Esophagus squamous epithelium (tissue), 5 donors: ENCODE results near the gene RFNG. TPM values are rescaled to one million over a fixed set of nuclear protein-coding genes. Genes with fewer than 3 reads are reported as not detected.

Experiments
- DNase-seq: peaks from one replicate; lab custom pipeline; 2025; lab: John Stamatoyannopoulos, UW
- H3K27ac ChIP-seq, 4 donors: fragments of 200-600 bp; sonication (generic); one replicate each; pipeline ENCODE4 v1.5.1; 2016 to 2019; ENCODE audit warnings: mild to moderate bottlenecking in 1 of 4
- H3K27me3 ChIP-seq, 4 donors: fragments of 200-600 bp; sonication (generic); 1 replicate in 3 of 4; 2 replicates in 1 of 4; pipeline versions ENCODE4 v1.5.1 to v1.6.0; 2017 to 2021; ENCODE audit warnings: antibody characterized with exemption in 1 of 4
- H3K36me3 ChIP-seq, 3 donors: fragments of 200-600 bp; sonication (generic); one replicate each; pipeline ENCODE4 v1.5.1; 2016 to 2019
- H3K4me1 ChIP-seq, 3 donors: fragments of 200-600 bp; sonication (generic); one replicate each; pipeline ENCODE4 v1.5.1; 2017 to 2019
- H3K4me3 ChIP-seq, 4 donors: fragments of 200-600 bp; sonication (generic); 1 replicate in 3 of 4; 2 replicates in 1 of 4; pipeline ENCODE4 v1.5.1; 2016 to 2019; ENCODE audit warnings: mild to moderate bottlenecking in 2 of 4, moderate library complexity in 1 of 4
- H3K9me3 ChIP-seq, 3 donors: fragments of 200-600 bp; sonication (generic); one replicate each; pipeline ENCODE4 v1.5.1; 2016 to 2019
- CTCF ChIP-seq, 6 experiments: fragments of 450-650 bp in 4 of 6; fragments of 200-600 bp in 2 of 6; sonication (generic) in 2 of 6; IDR thresholded peaks; one replicate each; pipeline ENCODE4 v1.5.1; 2016 to 2019; ENCODE audit warnings: antibody characterized with exemption in 6 of 6, mild to moderate bottlenecking in 4 of 6, moderate library complexity in 4 of 6
- POLR2A ChIP-seq, 4 donors: fragments of 450-650 bp; IDR thresholded peaks; one replicate each; pipeline ENCODE4 v1.6.1; 2017; ENCODE audit warnings: antibody characterized with exemption in 4 of 4, mild to moderate bottlenecking in 4 of 4, moderate library complexity in 3 of 4
- WGBS, 2 donors: methylation state at CpG; one replicate each; pipeline ENCODE4 v1.1.5; 2018; 5-methylcytosine and 5-hydroxymethylcytosine counted together
- intact Hi-C: fragments of 100-400 bp; cut with DNase I; formaldehyde crosslinking; loops from one replicate; pipeline ENCODE4 v1.15.0; 2022
- total RNA-seq, 4 donors: library from RNA; depleted of rRNA; stranded (reverse); fragments of >200 nt; gene quantifications; one replicate each; pipeline ENCODE4 v1.1.0, GENCODE V29; 2016
- donor health status: DM: yes; HTN: yes; CAD: no.

Gene RFNG
- total RNA-seq, 4 donors from 2014 or later, result 24.9 to 38.1 (median 31.2) TPM

GRCh38 chr17:82018152-82018988 is 33.2 kb downstream of the RFNG start:
- Histone ChIP-seq H3K27me3 (no peaks in the 10 kb centered on the region), H3K4me3 (no peak overlapping the region), H3K4me1 (peaks cover 16 to 56% (median 28%) of the 10 kb centered on the region in 3 donors), H3K27ac (no peak overlapping the region), H3K36me3 (peaks cover 0 to 21% (median 4%) of the 10 kb centered on the region in 3 donors), H3K9me3 (no peaks in the 10 kb centered on the region)
- TF ChIP-seq CTCF (IDR thresholded peaks at IDR 0.05) (no peak), POLR2A (IDR thresholded peaks at IDR 0.05) (no peak)
- WGBS, 2 donors, result 37 to 64% methylated on average over 9 to 12 of the region's 19 CpGs
- no peak for DNase-seq
- intact Hi-C loops, result no loop called here

GRCh38 chr17:82017612-82018151 is 33.9 kb downstream of the RFNG start:
- 33% methylated on average over 1 of the region's 13 CpGs; no CpG with 5 or more reads in 1 of the 2 donors for WGBS, 2 donors

GRCh38 chr17:82016875-82017459 is 34.6 kb downstream of the RFNG start:
- no peak overlapping the region for H3K4me3 ChIP-seq
- H3K36me3 ChIP-seq, result peaks cover 0 to 27% (median 4%) of the 10 kb centered on the region in 3 donors
- no peaks in the 10 kb centered on the region for H3K27me3 ChIP-seq
- intact Hi-C loops, result no loop called here
- peaks cover 17 to 62% (median 22%) of the 10 kb centered on the region in 3 donors for H3K4me1 ChIP-seq
- no peaks in the 10 kb centered on the region for H3K9me3 ChIP-seq
- 92 to 100% methylated on average over 1 to 6 of the region's 24 CpGs for WGBS, 2 donors
- no peak overlapping the region for H3K27ac ChIP-seq
- TF ChIP-seq CTCF (IDR thresholded peaks at IDR 0.05) (no peak), POLR2A (IDR thresholded peaks at IDR 0.05) (no peak)
- no peak for DNase-seq

More at GRCh38 chr17:82017612-82018151, 33.9 kb downstream of the RFNG start:
- peaks cover 20 to 62% (median 28%) of the 10 kb centered on the region in 3 donors for H3K4me1 ChIP-seq
- intact Hi-C loops, result no loop called here
- no peaks in the 10 kb centered on the region for H3K9me3 ChIP-seq
- H3K27me3 ChIP-seq, result no peaks in the 10 kb centered on the region
- H3K27ac ChIP-seq, result no peak overlapping the region
- no peak overlapping the region for H3K4me3 ChIP-seq
- no peak for TF ChIP-seq CTCF (IDR thresholded peaks at IDR 0.05)
- no peak for TF ChIP-seq POLR2A (IDR thresholded peaks at IDR 0.05)
- DNase-seq, result no peak
- H3K36me3 ChIP-seq, result peaks cover 0 to 21% (median 4%) of the 10 kb centered on the region in 3 donors

- WGBS, 2 donors, result 60 to 74% methylated on average over 1 to 3 of the region's 28 CpGs
- no peaks in the 10 kb centered on the region for H3K27me3 ChIP-seq
- intact Hi-C loops, result no loop called here
- H3K4me1 ChIP-seq, result peaks cover 10 to 56% (median 15%) of the 10 kb centered on the region in 3 donors
- DNase-seq, result no peak
- H3K36me3 ChIP-seq, result peaks cover 0 to 34% (median 4%) of the 10 kb centered on the region in 3 donors
- TF ChIP-seq CTCF (IDR thresholded peaks at IDR 0.05) (no peak), POLR2A (IDR thresholded peaks at IDR 0.05) (no peak)
- no peak overlapping the region for H3K27ac ChIP-seq
- H3K9me3 ChIP-seq, result no peaks in the 10 kb centered on the region
- no peak overlapping the region for H3K4me3 ChIP-seq
Measured at GRCh38 chr17:82016061-82016874, 35.3 kb downstream of the RFNG start.
